Activated CD4-positive, alpha-beta T cell treated with anti-CD3 and anti-CD28 coated beads, Interleukin-10, Interleukin-2, amounts not matched to agents 100 ng/mL and 50 ng/mL, durations not matched to agents 16 hours and 8 hours (primary cell): ENCODE measurements around the gene CLMP.

Source experiments
- DNase-seq: peaks from one replicate; pipeline ENCODE4 v3.0.0-alpha.2; 2020

The CLMP gene

GRCh38 chr11:123187665-123188507 is 7.2 kb downstream of the CLMP start:
- no peak for DNase-seq

DNA sequence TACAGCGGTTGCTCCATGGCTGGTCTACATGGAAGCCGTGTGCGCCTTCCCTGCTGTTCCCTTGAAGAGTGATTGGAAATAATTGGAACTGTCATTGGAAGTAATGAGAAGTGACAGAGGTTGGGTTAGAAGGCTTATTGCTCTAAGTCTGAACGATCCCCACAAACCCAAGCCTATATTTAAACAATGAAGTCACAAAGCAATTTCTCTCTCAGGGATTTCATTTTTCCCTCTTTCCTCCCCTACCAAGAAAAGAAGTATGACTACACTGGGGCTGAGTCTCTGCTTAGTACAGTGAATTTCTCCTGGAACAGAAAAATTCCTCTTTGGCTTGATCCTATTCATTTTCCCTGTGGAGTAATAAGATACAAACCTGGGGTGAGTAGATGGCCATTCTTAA is 7.8 kb downstream of the CLMP start:
- DNase-seq: no peak

DNA sequence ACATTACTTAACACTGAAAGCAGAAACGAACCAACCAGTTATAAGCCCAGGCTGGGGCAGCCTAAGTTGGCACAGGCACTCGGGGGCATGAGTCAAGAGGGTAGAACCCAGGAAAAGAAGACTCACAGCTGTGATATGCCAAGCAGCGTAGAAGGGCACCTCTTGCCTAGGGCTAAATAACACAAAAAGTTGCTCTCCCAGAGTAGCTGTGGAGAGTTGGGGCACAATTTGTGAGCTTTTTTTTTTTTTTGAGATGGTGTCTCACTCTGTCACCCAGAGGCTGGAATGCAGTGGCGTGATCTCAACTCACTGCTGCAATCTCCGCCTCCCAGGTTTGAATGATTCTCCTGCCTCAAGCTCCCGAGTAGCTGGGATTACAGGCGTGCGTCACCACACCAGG is 8.8 kb downstream of the CLMP start:
- DNase-seq: no peak

DNA sequence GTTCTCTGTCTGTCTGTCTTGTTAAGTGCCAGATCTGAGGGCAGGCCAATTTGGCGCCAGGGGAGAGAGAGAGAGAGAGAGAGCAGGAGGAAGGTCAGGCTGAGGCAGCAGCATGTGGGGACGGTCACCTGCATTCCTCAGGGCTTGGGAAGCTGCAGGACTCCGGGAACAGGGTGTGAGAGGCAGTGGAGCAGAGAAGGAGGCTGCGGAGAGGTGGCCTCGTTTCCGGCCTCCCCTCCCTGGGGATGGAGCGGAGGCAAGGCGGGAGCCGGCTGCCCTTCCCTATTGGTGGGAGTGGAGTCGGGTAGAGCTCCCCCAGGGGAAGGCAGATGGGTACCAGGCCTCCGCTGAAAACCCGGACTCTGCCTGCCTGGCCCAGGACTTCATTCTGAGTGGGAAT is 9.7 kb downstream of the CLMP start:
- no peak for DNase-seq

GRCh38 chr11:123184531-123184930 is 10.5 kb downstream of the CLMP start:
- DNase-seq: no peak

GRCh38 chr11:123183391-123184099 is 11.5 kb downstream of the CLMP start:
- peak; percentile 77 for DNase-seq

DNA sequence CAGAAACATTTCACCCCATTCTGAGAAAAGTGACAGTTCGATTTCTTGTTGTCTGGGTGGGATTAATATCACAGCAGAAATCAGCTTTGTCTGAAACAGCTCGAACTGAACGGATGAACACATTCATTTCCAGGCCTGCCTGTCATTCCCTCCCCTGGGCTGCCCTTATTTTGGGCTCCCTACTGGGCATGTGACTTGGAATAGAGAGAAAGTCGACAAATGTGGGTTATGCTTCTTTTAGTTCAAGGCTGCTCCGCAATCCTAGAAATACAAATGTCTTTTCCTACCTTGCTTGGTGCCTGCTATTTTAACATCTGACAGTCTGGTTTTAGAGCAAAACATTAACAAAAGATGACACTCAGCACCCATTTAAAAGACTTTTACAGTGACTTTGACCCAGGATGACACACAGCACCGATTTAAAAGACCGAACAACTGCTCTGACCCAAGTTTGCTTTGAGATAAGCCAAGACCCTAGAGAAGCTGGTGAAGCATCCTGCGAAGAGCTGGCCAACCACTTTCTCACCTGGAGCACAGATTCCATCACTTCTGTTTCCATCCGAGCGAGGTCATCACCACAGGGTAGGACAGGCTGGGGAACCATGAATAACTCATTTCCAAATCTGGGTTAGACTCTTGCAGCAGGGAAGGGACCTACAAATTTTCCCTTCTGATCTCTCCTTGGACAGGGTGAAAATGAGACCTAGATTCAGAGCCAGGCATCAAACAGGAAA is 13.1 kb downstream of the CLMP start:
- no peak for DNase-seq

- no peak for DNase-seq
These were observed 14.0 kb downstream of the CLMP start for GRCh38 chr11:123181075-123181474.

DNA sequence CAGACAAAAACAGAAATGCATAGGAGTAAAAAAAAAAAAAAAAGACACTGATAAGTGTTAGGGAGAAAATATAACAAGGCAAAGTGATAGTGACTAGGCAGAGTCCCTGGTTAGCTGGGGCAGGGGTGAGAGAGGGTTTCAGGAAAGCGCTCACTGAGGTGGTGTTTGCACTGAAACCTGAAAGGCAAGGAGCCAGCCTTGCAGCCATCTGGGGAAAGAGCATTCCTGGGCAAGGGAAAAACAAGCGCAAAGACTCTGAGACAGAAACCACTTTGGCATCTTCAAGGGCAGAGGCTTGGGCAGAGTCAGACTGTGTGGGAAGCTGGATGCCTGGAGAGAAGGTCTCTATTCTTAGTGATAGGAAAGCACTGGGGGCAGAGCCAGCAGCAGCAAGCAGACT is 14.5 kb downstream of the CLMP start:
- DNase-seq: no peak

DNA sequence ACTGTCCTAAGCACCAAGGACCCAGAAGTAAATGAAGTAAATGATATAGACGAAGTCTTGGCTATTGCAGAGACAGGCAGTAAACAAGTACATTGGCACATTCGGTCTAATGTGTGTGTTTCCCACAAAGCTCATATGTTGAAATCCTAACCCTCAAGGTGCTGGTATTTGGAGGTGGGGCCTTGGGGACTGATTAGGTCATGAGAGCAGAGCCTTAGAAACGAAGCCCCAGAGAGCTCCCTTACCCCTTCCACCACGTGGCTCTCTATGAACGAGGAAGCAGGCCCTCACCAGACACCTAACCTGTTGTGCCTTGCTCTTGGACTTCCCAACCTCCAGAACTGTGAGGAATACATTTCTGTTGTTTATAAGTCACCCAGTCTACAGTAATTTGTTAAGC is 14.9 kb downstream of the CLMP start:
- no peak for DNase-seq

DNA sequence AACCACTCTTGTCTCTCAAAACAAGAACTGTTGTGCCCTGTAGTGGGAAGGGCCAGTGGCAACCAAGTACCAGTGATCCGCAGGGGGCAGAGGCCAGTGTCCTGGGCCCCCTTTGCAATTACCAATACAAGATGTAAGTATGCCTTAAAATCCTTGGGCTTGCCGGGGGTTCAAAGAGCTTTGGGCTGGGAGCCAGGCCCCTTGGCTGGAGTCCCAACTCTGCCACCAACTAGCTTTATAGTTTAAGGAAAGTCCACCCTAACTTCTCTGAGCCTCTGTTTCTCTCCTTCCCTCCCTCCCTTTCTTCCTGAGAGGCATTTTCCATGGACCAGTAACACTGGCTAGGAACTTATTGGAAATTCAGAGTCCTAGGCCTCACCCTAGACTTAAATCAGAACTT is 15.5 kb downstream of the CLMP start:
- no peak for DNase-seq

GRCh38 chr11:123178186-123178585 is 16.9 kb downstream of the CLMP start:
- no peak for DNase-seq

DNA sequence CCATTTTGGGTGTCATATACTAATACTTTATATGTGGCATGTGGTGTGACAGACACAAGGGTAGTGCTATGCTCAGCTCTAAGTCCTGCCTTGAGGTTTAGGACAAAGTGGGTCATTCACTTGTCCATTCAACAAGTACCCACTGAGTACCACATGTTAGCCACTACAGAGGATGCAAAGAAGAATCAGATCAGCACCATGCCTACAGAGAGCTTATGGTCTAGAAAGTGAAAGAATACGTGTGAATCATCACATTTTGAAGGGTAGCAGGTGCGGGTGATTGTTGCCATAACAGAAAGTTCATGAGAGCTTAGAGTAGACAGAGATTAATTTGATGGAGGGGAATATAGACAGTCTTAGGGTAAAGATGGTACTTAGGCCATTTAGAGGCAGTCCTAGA is 18.3 kb downstream of the CLMP start:
- DNase-seq: no peak

GRCh38 chr11:123174196-123175183 is 20.6 kb downstream of the CLMP start:
- no peak for DNase-seq

DNA sequence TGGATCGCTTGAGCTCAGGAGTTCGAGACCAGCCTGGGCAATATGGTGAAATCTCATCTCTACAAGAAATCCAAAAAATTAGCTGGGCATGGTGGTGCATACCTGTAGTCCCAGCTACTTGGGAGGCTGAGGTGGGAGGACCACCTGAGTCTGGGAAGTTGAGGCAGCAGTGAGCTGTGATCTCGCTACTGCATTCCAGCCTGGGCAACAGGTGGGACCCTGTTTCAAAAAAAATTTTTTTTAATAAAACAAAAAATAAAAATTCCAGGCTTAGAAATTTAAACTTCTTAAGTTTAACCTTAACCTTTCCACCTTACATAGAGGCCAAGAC is 21.2 kb downstream of the CLMP start:
- no peak for DNase-seq

- no peak for DNase-seq
These were observed 21.8 kb downstream of the CLMP start for GRCh38 chr11:123173040-123173855.

DNA sequence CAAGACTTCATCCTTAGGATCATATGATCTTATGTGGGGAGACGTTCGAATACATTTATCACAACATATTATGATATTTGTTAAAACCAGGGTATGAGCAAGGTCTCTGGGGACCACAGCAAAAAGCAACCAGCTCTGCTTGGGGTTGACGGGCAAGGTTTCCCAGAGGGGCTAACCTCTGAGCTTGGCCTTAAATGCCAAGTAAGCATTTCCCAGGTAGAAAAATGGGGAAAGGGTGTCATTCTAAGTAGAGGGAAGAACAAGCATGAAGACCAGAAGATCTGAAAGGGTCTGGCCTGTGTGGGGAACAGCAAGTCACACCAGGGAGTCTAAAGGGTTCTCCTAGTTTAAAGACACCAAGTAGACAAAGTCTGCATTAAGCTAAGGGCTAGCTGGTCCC is 24.1 kb downstream of the CLMP start:
- DNase-seq: no peak

DNA sequence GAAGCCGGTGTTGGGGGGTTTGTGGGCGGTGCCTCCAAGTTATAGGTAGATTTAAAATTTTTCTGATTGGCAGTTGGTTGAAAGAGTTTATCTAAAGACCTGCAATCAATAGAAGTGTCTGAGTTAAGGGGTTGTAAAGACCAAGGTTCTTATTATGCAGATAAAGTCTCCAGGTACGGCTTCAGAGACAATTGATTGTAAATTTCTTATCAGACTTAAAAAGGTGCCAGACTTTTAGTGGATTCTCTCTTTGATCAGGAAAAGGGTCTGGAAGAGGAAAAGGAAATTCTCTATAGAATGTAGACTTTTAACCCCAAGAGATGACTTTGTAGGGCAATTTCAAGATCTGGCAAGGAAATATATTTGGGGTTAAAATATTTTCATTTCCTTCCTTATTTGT is 25.2 kb downstream of the CLMP start:
- DNase-seq: no peak

DNA sequence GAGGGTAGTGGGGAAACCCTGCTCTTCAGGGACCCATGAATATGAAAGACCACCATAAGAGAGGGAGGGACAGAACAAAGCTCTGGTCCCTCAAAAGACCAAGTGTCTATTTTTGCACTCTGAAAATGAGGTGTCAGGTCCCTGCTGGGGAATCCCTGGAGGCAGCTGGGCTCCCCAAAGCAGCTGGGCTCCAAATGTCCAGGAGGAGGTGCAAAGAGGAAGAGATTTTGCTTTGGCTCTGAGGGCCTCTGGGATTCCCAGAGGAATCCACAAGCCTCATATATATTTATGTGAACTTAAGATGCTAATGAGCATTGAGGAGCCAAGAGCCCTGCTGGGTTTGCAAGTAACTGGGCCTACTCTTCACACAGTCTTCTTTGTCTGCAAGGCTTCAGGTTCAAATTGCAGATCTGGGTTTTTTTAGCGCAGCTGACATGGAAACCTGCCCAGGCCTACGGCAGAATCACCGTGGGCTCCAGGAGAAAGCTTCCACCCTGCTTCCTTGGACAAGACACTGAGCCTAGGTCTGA is 26.0 kb downstream of the CLMP start:
- DNase-seq: no peak

- no peak for DNase-seq
These were observed 26.8 kb downstream of the CLMP start for GRCh38 chr11:123168241-123168640.

DNA sequence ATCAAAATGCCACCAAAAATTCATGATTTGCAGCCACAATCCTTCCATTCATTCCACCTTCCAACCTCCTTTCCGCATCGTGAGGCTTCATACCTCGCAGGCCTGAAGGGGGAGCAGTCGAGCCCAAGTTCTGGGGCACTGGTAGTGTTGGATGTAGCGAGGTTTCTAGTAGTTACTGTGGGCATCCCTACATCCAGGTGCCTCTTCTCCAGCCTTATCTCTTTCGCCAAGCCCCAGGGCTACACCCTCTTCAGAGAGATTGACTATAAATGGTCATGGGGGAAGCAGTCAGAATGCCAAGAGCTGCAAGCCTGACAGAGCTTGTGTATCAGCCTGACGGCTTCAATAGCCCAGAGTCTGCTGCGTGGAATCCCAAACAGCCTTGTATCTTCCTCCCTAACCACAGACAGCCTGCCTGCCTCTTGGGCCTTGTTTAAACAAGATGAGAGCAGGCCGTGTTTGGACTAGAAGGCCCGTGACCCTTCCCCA is 28.9 kb downstream of the CLMP start:
- DNase-seq: peak; percentile 20
